Fibroblast of villous mesenchyme (primary cell): Measurements from ENCODE around the gene NRG2. TPM values are rescaled to one million over a fixed set of nuclear protein-coding genes. Genes with fewer than 3 reads are reported as not detected.

Experiments
- DNase-seq: peaks from one replicate; pipeline ENCODE4 v3.0.0-alpha.2; 2010; ENCODE audit warnings: low read depth
- H3K4me3 ChIP-seq: 2 replicates; pipeline ENCODE4 v1.5.1; 2011; ENCODE audit warnings: low read depth, mild to moderate bottlenecking, low read length
- total RNA-seq: library from RNA; depleted of rRNA; stranded (reverse); fragments of >200 nt; gene quantifications from 2 replicates; pipeline ENCODE4 v1.2.3, GENCODE V29; 2012
- TF ChIP-seq, protein P1 (sequence below): IDR thresholded peaks from 2 replicates; pipeline ENCODE4 v1.5.1; 2012; ENCODE audit warnings: low read depth, mild to moderate bottlenecking, low read length; ENCODE audit not compliant: insufficient read depth

The NRG2 gene
- total RNA-seq, 1 donor, result under 0.01 TPM

DNA sequence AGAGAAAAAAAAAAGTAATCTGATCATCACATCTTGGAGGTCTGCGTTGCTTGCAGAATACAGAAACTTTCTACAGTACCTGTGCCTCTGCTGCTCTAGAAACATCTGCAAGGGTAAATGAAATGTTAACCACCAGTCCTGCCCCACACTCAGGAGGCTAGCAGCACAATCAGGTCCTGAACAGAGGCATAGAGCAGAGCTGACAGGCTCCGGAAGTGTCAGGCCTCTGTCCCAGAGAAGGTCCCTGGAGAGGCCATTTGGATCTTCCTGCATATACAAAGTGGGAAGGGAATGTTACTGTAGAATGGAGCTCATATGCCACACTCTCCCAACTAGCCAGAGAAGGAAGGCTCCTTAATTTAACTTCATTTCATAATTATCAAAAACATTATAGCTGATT, 7.2 kb downstream of the NRG2 start:
- TF ChIP-seq, protein P1, sequence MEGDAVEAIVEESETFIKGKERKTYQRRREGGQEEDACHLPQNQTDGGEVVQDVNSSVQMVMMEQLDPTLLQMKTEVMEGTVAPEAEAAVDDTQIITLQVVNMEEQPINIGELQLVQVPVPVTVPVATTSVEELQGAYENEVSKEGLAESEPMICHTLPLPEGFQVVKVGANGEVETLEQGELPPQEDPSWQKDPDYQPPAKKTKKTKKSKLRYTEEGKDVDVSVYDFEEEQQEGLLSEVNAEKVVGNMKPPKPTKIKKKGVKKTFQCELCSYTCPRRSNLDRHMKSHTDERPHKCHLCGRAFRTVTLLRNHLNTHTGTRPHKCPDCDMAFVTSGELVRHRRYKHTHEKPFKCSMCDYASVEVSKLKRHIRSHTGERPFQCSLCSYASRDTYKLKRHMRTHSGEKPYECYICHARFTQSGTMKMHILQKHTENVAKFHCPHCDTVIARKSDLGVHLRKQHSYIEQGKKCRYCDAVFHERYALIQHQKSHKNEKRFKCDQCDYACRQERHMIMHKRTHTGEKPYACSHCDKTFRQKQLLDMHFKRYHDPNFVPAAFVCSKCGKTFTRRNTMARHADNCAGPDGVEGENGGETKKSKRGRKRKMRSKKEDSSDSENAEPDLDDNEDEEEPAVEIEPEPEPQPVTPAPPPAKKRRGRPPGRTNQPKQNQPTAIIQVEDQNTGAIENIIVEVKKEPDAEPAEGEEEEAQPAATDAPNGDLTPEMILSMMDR, result no peak
- no peak for DNase-seq
- H3K4me3 ChIP-seq, result no peak overlapping the region

GRCh38 chr5:140033037-140033760, 9.9 kb downstream of the NRG2 start:
- DNase-seq, result no peak
- no peak overlapping the region for H3K4me3 ChIP-seq
- TF ChIP-seq, protein P1, result no peak

GRCh38 chr5:140032296-140032695, 10.8 kb downstream of the NRG2 start:
- no peak overlapping the region for H3K4me3 ChIP-seq
- no peak for DNase-seq
- TF ChIP-seq, protein P1, result no peak

- TF ChIP-seq, protein P1, result no peak
- no peak for DNase-seq
- H3K4me3 ChIP-seq, result no peak overlapping the region
Measured at GRCh38 chr5:140027807-140028206, 15.3 kb downstream of the NRG2 start.

DNA sequence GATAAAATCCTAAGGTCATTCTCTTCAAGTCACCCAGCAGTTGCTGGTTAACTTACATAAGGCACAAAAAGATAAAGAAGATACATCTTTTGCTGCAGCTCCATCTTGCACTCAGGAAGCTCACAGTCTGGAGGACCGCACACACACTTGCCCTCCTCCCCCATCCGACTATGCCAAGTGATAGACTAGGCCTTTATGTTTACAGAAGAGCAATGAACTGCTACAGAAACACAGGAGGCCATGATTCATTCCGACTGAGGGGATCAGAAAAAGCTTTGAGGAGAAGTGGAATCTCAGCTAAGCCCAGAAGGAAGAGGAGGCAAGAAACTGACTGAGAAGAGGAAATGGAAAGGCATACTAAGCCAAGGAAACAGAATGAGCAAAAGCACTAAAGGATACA, 17.4 kb downstream of the NRG2 start:
- H3K4me3 ChIP-seq, result no peak overlapping the region
- DNase-seq, result no peak
- TF ChIP-seq, protein P1, result no peak

- TF ChIP-seq, protein P1, result no peak
- no peak for DNase-seq
- no peak overlapping the region for H3K4me3 ChIP-seq
Measured at GRCh38 chr5:140024928-140025327, 18.2 kb downstream of the NRG2 start.
